Endometrium (tissue), 2 donors: ENCODE data around the gene COX7C.

ENCODE experiments used
- FAIRE-seq: peaks from 2 replicates; lab custom pipeline; 2012; peaks lifted over from hg19 to GRCh38; lab: Jason Lieb, UNC
- donor health status: control.
- donor health status: control.

COX7C gene

GRCh38 chr5:86665984-86666760 is 48.4 kb downstream of the COX7C start:
- no peak for FAIRE-seq

- no peak for FAIRE-seq
Observed at GRCh38 chr5:86666981-86667380, 49.2 kb downstream of the COX7C start.
